ENCODE data around the gene NR6A1.

The NR6A1 gene

GRCh38 chr9:124766326-124766725, 4.8 kb downstream of the NR6A1 start:
- Histone ChIP-seq H3K79me2 (ENCODE audit: insufficient read depth, low read depth) (0 out of 2 replicates have a peak, but pooled peaks cover 5% of the 10 kb centered on the region), H3K27ac (no peak overlapping the region), H3K9ac (no peak overlapping the region), H2AFZ (ENCODE audit: low read depth) (no peak overlapping the region), H3K27me3 (ENCODE audit: insufficient read depth, low read depth) (peaks cover 6% of the 10 kb centered on the region; the same call in 1 of the 2 replicates), H3K4me2 (no peak overlapping the region), H3K36me3 (ENCODE audit: insufficient read depth) (no peaks in the 10 kb centered on the region), H4K20me1 (ENCODE audit: insufficient read depth) (no peaks in the 10 kb centered on the region; the same call in 1 of the 2 replicates), H3K4me1 (ENCODE audit: low read depth, poor library complexity, severe bottlenecking) (peaks cover 27% of the 10 kb centered on the region), H3K4me3 (IDR thresholded peaks at IDR 0.05; ENCODE audit: insufficient read depth, low read depth, low read length) (no peak overlapping the region)
- TF ChIP-seq CTCF (conservative IDR thresholded peaks at IDR 0.05; ENCODE audit: low read depth, low read length) = no peak

- no peak overlapping the region for H2AFZ ChIP-seq (ENCODE audit: low read depth)
- H3K4me1 ChIP-seq (ENCODE audit: low read depth, poor library complexity, severe bottlenecking) = peaks cover 27% of the 10 kb centered on the region
- H3K4me3 ChIP-seq (IDR thresholded peaks at IDR 0.05; ENCODE audit: insufficient read depth, low read depth, low read length) = no peak overlapping the region
- H3K36me3 ChIP-seq (ENCODE audit: insufficient read depth) = no peaks in the 10 kb centered on the region
- peaks cover 6% of the 10 kb centered on the region; the same call in 1 of the 2 replicates for H3K27me3 ChIP-seq (ENCODE audit: insufficient read depth, low read depth)
- H3K4me2 ChIP-seq = no peak overlapping the region
- 0 out of 2 replicates have a peak, but pooled peaks cover 5% of the 10 kb centered on the region for H3K79me2 ChIP-seq (ENCODE audit: insufficient read depth, low read depth)
- TF ChIP-seq CTCF (conservative IDR thresholded peaks at IDR 0.05; ENCODE audit: low read depth, low read length) = no peak
- no peaks in the 10 kb centered on the region; the same call in 1 of the 2 replicates for H4K20me1 ChIP-seq (ENCODE audit: insufficient read depth)
- no peak overlapping the region for H3K27ac ChIP-seq
- no peak overlapping the region for H3K9ac ChIP-seq
Observed at GRCh38 chr9:124765439-124765835, 5.7 kb downstream of the NR6A1 start.

GRCh38 chr9:124764774-124765438, 6.2 kb downstream of the NR6A1 start:
- Histone ChIP-seq H3K4me2 (no peak overlapping the region), H3K79me2 (ENCODE audit: insufficient read depth, low read depth) (0 out of 2 replicates have a peak, but pooled peaks cover 5% of the 10 kb centered on the region), H3K4me1 (ENCODE audit: low read depth, poor library complexity, severe bottlenecking) (peaks cover 27% of the 10 kb centered on the region), H4K20me1 (ENCODE audit: insufficient read depth) (no peaks in the 10 kb centered on the region; the same call in 1 of the 2 replicates), H3K36me3 (ENCODE audit: insufficient read depth) (no peaks in the 10 kb centered on the region), H3K27me3 (ENCODE audit: insufficient read depth, low read depth) (peaks cover 6% of the 10 kb centered on the region; the same call in 1 of the 2 replicates), H2AFZ (ENCODE audit: low read depth) (no peak overlapping the region), H3K9ac (no peak overlapping the region), H3K27ac (no peak overlapping the region), H3K4me3 (IDR thresholded peaks at IDR 0.05; ENCODE audit: insufficient read depth, low read depth, low read length) (no peak overlapping the region)
- TF ChIP-seq CTCF (conservative IDR thresholded peaks at IDR 0.05; ENCODE audit: low read depth, low read length) = peak; percentile 29; the same call in 1 of the 2 replicates

- Histone ChIP-seq H3K4me3 (IDR thresholded peaks at IDR 0.05; ENCODE audit: insufficient read depth, low read depth, low read length) (no peak overlapping the region), H3K9ac (no peak overlapping the region), H2AFZ (ENCODE audit: low read depth) (no peak overlapping the region), H4K20me1 (ENCODE audit: insufficient read depth) (no peaks in the 10 kb centered on the region; the same call in 1 of the 2 replicates), H3K27ac (no peak overlapping the region), H3K4me2 (no peak overlapping the region), H3K36me3 (ENCODE audit: insufficient read depth) (no peaks in the 10 kb centered on the region), H3K4me1 (ENCODE audit: low read depth, poor library complexity, severe bottlenecking) (peaks cover 20% of the 10 kb centered on the region), H3K79me2 (ENCODE audit: insufficient read depth, low read depth) (0 out of 2 replicates have a peak, but pooled peaks cover 5% of the 10 kb centered on the region), H3K27me3 (ENCODE audit: insufficient read depth, low read depth) (no peaks in the 10 kb centered on the region)
- no peak for TF ChIP-seq CTCF (conservative IDR thresholded peaks at IDR 0.05; ENCODE audit: low read depth, low read length)
Observed at GRCh38 chr9:124762633-124763032, 8.5 kb downstream of the NR6A1 start.

Measured in KMS-11 (cell line).